Activated CD4-positive, alpha-beta T cell treated with anti-CD3 and anti-CD28 coated beads for 36 hours (primary cell): Measurements from ENCODE around the gene CACNA1B. TPM values are rescaled to one million over a fixed set of nuclear protein-coding genes. Genes with fewer than 3 reads are reported as not detected.

Source experiments
- ATAC-seq: fragments of 200-7000 bp; cut with Tn5 transposase; one replicate; pipeline ENCODE4 v1.10.0; 2021; ENCODE audit warnings: mild to moderate bottlenecking, moderate library complexity
- CTCF ChIA-PET: fragments of 350-600 bp; sonication (Branson Sonifier 250); formaldehyde crosslinking; loops from one replicate; lab custom pipeline; 2021; ENCODE audit warnings: antibody characterized with exemption; lab: Charles Lee
- POLR2A ChIA-PET: fragments of 350-600 bp; sonication (Branson Sonifier 250); formaldehyde crosslinking; loops from one replicate; lab custom pipeline; 2021; ENCODE audit warnings: antibody characterized with exemption, inconsistent platforms; lab: Charles Lee
- DNase-seq: peaks from one replicate; pipeline ENCODE4 v3.0.0-alpha.2; 2020
- H3K27ac Mint-ChIP-seq: one replicate; pipeline ENCODE4 v1.8.0; 2021; ENCODE audit warnings: mixed read lengths
- H3K27me3 Mint-ChIP-seq: one replicate; pipeline ENCODE4 v1.8.0; 2021; ENCODE audit warnings: mixed read lengths
- H3K36me3 Mint-ChIP-seq: one replicate; pipeline ENCODE4 v1.8.0; 2021; ENCODE audit warnings: low read depth, mixed read lengths
- H3K4me1 Mint-ChIP-seq: one replicate; pipeline ENCODE4 v1.8.0; 2021; ENCODE audit warnings: mixed read lengths
- H3K4me3 Mint-ChIP-seq: one replicate; pipeline ENCODE4 v1.8.0; 2021; ENCODE audit warnings: mild to moderate bottlenecking, moderate library complexity, mixed read lengths
- H3K9me3 Mint-ChIP-seq: one replicate; pipeline ENCODE4 v1.8.0; 2021; ENCODE audit warnings: low read depth, mixed read lengths
- intact Hi-C, 2 experiments: fragments of 100-400 bp; cut with DNase I in 1 of 2; cut with micrococcal nuclease in 1 of 2; formaldehyde crosslinking; loops; one replicate each; pipeline versions ENCODE4 v1.14.2 to v1.15.1; 2022 to 2024; cut with DNase I, micrococcal nuclease
- total RNA-seq, 2 experiments: library from RNA; stranded (reverse); gene quantifications; one replicate each; pipeline ENCODE4 v1.2.3, GENCODE V29; 2021

Gene CACNA1B
- total RNA-seq, 2 experiments from 2014 or later: 0.05 to 0.07 TPM

DNA sequence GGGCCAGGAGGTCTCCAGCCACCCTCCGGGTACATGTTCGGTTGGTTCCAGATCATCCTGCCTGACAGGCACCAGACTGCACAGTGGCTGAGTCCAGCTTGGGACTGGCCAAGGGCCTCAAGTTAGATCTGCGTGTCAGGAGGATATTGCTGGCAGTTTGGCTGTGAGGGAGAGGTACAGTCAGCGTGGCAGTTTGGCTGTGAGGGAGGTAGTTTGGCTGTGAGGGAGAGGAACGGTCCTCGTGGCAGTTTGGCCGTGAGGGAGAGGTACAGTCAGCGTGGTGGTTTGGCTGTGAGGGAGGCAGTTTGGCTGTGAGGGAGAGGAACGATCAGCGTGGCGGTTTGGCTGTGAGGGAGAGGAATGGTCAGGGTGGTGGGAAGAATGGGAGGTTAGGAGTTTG is 39.0 kb downstream of the CACNA1B start:
- H3K9me3 Mint-ChIP-seq: no peaks in the 10 kb centered on the region
- H3K27ac Mint-ChIP-seq: no peak overlapping the region
- H3K4me1 Mint-ChIP-seq: no peaks in the 10 kb centered on the region
- H3K36me3 Mint-ChIP-seq: no peaks in the 10 kb centered on the region
- H3K4me3 Mint-ChIP-seq: no peak overlapping the region
- ATAC-seq: no peak
- intact Hi-C loops: no loop called here
- DNase-seq: no peak
- peaks cover 9% of the 10 kb centered on the region for H3K27me3 Mint-ChIP-seq
- CTCF ChIA-PET: no interaction called here
- POLR2A ChIA-PET: no interaction called here

DNA sequence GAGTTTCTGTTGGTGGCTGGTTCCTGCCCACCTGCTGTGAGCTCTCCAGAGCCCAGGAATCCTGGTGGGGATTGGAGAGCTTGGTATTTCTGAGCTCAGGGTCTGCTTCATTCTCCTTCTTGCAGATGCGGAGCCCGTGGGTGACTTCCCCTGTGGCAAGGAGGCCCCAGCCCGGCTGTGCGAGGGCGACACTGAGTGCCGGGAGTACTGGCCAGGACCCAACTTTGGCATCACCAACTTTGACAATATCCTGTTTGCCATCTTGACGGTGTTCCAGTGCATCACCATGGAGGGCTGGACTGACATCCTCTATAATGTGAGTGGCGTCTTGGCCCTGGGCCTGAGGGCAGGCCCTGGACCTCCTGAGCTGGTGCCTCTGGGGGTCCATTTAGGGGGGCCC is 39.5 kb downstream of the CACNA1B start:
- Mint-ChIP-seq H3K27ac (no peak overlapping the region), H3K4me1 (no peaks in the 10 kb centered on the region), H3K36me3 (no peaks in the 10 kb centered on the region), H3K9me3 (no peaks in the 10 kb centered on the region), H3K27me3 (peaks cover 9% of the 10 kb centered on the region), H3K4me3 (no peak overlapping the region)
- no peak for DNase-seq
- CTCF ChIA-PET: no interaction called here
- intact Hi-C loops: no loop called here
- POLR2A ChIA-PET: no interaction called here
- no peak for ATAC-seq

DNA sequence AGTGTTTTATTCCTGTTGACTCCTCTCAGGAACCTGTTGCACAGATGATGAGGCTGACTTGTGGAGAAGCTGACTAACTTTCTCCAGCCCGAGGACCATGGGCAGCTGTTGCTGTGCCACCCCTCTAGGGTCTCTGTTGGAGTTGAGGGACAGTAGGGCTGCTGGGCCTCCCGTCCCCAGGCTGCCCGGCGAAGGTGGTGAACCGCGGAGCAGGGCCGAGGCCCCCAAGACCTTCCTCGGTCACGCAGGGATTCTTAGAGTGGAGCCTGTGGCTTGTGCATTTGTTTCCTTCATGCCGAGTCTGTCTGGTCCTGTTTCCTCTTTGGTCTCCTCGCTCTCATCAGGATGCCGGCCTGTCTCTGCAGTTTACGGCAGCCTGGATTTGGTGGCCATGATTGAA is 40.2 kb downstream of the CACNA1B start:
- Mint-ChIP-seq H3K27me3 (peaks cover 9% of the 10 kb centered on the region), H3K27ac (no peak overlapping the region), H3K36me3 (no peaks in the 10 kb centered on the region), H3K9me3 (no peaks in the 10 kb centered on the region), H3K4me1 (no peaks in the 10 kb centered on the region), H3K4me3 (no peak overlapping the region)
- intact Hi-C loops: no loop called here
- POLR2A ChIA-PET: no interaction called here
- CTCF ChIA-PET: no interaction called here
- DNase-seq (no peak), ATAC-seq (no peak)

DNA sequence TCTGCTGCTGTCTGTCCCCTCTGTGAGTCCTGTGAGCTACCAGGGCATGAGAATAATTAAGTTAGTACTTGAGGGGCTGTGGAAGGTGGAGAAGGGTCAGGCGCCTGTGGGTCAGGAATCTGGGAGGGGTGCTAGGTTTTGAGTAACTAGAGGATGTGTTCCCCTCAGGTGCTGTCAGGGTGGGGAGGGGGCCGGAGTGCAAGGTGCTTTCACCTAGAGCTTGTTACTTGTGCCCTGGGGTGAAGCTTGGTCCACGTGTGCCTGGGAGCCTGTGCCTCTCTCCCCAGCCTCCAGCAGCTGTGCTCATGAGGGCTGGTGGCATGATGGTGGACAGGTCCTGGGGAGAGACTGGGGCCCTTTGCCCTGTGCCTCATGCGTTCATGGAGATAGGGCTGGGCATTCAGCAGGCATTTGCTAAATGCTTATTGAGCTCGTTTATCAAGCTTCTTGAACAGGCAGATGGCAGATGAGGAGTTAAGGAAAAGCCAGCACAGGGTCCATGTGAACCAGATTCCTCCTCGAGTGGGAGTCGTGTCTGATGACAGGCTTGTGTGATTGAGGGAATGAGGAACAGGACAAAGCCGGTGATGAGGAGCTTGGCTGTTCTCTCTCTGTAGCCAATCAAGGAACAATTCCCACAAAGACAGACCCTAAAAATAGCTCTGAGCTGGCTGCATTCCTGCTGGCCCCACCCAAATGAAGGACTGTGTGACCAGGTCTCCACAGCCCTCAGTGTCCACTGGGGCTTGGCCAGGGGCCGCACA is 40.9 kb downstream of the CACNA1B start:
- Mint-ChIP-seq H3K27me3 (peaks cover 9% of the 10 kb centered on the region), H3K27ac (no peak overlapping the region), H3K4me1 (no peaks in the 10 kb centered on the region), H3K9me3 (no peaks in the 10 kb centered on the region), H3K36me3 (no peaks in the 10 kb centered on the region), H3K4me3 (no peak overlapping the region)
- ATAC-seq (no peak), DNase-seq (no peak)
- POLR2A ChIA-PET: no interaction called here
- intact Hi-C loops: no loop called here
- CTCF ChIA-PET: interaction anchor here (0.7 kb wide), 1 partner anchor 65 kb away, joined by 3 read pairs; no protein-coding TSS in a partner anchor

DNA sequence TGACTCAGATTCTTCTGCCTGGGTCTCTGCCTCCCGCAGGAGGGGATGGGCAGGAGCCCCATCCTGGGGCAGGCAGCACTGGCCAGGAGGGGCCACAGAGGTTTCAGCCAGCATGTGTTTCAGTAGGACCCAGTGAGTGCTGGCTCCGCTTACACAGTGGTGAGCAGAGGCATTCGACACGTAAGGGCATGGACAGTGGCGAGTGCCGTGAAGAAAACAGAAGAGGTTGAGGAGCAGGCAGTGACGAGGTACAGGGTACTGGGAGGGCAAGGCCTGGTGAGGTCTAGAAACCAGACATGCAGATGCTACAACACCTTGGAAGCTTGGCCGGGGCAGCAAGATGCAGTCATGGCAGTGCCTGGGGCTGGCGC is 41.5 kb downstream of the CACNA1B start:
- Mint-ChIP-seq H3K4me3 (no peak overlapping the region), H3K27ac (no peak overlapping the region), H3K4me1 (no peaks in the 10 kb centered on the region), H3K27me3 (peaks cover 9% of the 10 kb centered on the region), H3K36me3 (no peaks in the 10 kb centered on the region), H3K9me3 (no peaks in the 10 kb centered on the region)
- ATAC-seq: no peak
- POLR2A ChIA-PET: no interaction called here
- DNase-seq: no peak
- CTCF ChIA-PET: interaction anchor here (0.7 kb wide), 1 partner anchor 65 kb away, joined by 3 read pairs; no protein-coding TSS in a partner anchor
- intact Hi-C loops: no loop called here

DNA sequence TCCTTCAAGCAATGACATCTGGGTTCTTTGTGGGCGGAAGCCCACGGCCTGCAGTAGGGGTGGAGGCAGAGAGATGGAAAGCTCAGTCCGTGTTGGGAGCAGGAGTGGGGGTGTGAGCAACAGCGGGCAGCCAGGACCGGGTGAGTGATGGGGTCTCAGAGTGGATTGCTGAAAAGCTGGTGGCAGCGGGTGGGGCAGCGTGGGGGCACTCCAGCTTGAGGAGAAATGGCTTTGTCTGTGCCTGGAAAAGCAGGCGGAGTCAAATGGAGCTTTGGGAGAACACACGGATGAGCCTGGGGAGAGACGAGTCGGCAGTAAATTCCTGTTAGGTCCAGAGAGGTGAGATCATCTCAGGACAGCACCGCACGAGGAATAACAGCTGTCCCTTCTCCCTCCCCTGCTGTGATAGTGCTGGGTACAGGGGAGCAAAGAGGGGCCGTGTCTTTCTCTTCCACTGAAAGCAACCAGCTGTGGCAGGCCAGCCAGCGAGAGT is 42.1 kb downstream of the CACNA1B start:
- no peak for ATAC-seq
- no peaks in the 10 kb centered on the region for H3K4me1 Mint-ChIP-seq
- no peak overlapping the region for H3K27ac Mint-ChIP-seq
- H3K9me3 Mint-ChIP-seq: no peaks in the 10 kb centered on the region
- intact Hi-C loops: no loop called here
- ChIA-PET POLR2A (no interaction called here), CTCF (interaction anchor here (0.6 kb wide), 1 partner anchor 1727 kb away, joined by 4 read pairs; no protein-coding TSS in a partner anchor)
- no peaks in the 10 kb centered on the region for H3K36me3 Mint-ChIP-seq
- no peak for DNase-seq
- H3K27me3 Mint-ChIP-seq: peaks cover 11% of the 10 kb centered on the region
- H3K4me3 Mint-ChIP-seq: no peak overlapping the region

DNA sequence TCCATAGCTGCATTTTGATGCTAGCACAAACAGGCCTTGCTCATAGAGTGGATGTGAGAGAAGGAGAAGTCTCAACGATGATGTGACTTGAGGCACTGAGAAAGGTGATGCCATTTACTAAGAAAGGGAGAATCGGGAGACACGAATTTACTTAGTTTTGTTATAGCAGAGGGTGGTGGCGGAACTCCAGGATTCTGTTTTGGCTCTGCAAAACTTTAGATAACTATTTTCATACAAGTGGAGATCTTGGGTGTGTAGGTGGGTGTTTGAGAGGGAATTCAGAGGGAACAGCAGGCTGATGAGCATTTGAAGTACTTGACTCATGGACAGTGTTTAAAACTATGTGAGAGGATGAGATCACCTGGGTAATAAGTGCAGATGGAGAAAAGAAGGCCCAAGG is 43.2 kb downstream of the CACNA1B start:
- POLR2A ChIA-PET: no interaction called here
- Mint-ChIP-seq H3K4me3 (no peak overlapping the region), H3K27me3 (peaks cover 8% of the 10 kb centered on the region), H3K36me3 (no peaks in the 10 kb centered on the region), H3K9me3 (no peaks in the 10 kb centered on the region), H3K4me1 (no peaks in the 10 kb centered on the region), H3K27ac (no peak overlapping the region)
- ATAC-seq: no peak
- intact Hi-C loops: no loop called here
- DNase-seq: no peak
- CTCF ChIA-PET: no interaction called here

DNA sequence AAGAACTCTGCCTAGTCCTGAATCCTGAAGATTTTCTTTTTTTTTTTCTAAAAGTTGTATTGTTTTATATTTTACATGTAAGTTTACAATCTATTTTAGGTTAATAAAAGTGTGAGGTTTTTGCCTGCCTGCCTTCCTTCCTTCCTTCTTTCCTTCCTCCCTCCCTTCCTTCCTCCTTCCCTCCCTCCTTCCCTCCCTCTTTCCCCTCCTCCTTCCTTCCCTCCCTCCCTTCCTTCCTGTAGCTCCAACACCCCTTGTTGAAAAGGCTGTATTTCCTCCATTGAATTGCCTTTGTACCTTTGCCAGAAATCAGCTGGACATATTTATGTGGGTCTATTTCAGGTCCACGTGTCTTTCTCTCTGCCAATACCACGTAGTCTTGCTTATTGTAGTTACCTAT is 46.6 kb downstream of the CACNA1B start:
- CTCF ChIA-PET: no interaction called here
- intact Hi-C loops: no loop called here
- no peak overlapping the region for H3K27ac Mint-ChIP-seq
- no peaks in the 10 kb centered on the region for H3K4me1 Mint-ChIP-seq
- H3K4me3 Mint-ChIP-seq: no peak overlapping the region
- POLR2A ChIA-PET: interaction anchor here (0.6 kb wide), 1 partner anchor 27 kb away, joined by 3 read pairs; no protein-coding TSS in a partner anchor
- H3K36me3 Mint-ChIP-seq: no peaks in the 10 kb centered on the region
- ATAC-seq (no peak), DNase-seq (no peak)
- H3K9me3 Mint-ChIP-seq: peaks cover 6% of the 10 kb centered on the region
- H3K27me3 Mint-ChIP-seq: peaks cover 10% of the 10 kb centered on the region

DNA sequence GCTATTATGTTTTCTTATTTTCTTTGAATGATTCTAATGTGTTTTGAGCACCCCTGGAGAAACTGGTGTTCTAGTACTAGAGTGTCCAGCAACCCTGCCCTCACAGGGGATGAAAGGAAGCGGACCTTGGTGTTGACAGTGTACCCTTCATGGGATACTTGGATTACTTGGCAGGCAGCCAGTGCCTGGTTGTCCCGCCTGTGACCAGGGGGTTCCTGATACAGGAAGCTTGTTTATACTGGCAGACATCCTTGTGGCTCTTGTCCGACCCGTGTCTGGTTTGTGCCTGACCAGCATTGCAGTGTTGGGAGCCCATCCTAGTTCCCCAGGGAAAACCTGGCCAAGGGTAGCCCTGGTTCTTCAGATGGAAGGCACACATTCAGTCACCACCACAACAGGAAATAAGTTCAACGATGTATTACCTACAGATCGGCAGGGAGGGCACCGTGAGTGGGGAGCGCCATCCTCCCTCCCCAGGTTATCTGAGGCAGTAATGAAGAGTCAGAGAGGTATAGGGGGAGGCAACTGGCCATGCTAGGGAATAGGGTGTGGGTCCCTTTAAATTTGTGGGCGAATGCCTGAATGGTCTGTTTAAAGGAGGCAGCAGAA is 47.3 kb downstream of the CACNA1B start:
- ATAC-seq (no peak), DNase-seq (no peak)
- Mint-ChIP-seq H3K36me3 (no peaks in the 10 kb centered on the region), H3K4me1 (no peaks in the 10 kb centered on the region), H3K4me3 (no peak overlapping the region), H3K27me3 (peaks cover 9% of the 10 kb centered on the region), H3K9me3 (peaks cover 6% of the 10 kb centered on the region), H3K27ac (no peak overlapping the region)
- intact Hi-C loops: no loop called here
- CTCF ChIA-PET: no interaction called here
- POLR2A ChIA-PET: no interaction called here

DNA sequence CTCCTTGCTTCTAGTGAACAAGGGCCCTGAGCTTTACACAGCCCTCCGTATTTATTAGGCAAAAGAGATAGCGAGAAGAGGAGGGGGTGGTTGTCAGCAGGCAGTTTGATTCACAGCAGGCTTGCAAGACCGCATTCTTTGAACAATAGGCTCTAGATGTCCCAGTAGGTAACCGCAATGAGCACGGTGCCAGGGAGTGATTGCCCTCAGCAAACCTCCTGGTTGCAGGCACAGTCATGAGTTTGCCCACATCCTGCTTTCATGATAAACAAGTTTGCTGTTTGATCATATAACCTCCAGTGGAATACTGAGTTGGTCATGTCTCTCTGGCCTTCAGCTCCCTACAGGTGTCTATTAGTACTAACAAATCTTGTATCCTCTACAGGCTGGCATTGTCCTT is 66.1 kb downstream of the CACNA1B start:
- peaks cover 13% of the 10 kb centered on the region for H3K9me3 Mint-ChIP-seq
- POLR2A ChIA-PET: no interaction called here

DNA sequence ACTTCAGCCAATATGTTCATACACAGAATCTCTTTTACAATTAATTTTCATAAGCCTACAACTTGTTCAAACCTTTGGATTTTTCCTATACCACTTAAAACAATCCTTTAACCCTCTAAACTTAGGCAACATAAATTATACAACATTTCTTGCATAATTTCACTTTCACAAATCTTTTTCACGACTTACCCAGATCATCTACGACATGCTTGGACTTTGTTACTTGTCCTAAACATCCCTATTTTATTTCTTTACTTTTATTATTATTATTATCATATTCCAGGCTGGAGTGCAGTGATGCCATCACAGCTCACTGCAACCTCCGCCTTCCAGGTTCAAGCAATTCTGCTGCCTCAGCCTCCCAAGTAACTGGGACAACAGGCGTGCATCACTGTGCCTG is 68.0 kb downstream of the CACNA1B start:
- DNase-seq (no peak), ATAC-seq (no peak)
- no peaks in the 10 kb centered on the region for H3K36me3 Mint-ChIP-seq
- H3K4me1 Mint-ChIP-seq: no peaks in the 10 kb centered on the region
- intact Hi-C loops: no loop called here
- ChIA-PET POLR2A (no interaction called here), CTCF (no interaction called here)
- H3K27ac Mint-ChIP-seq: no peak overlapping the region
- H3K4me3 Mint-ChIP-seq: no peak overlapping the region
- H3K27me3 Mint-ChIP-seq: peaks cover 1% of the 10 kb centered on the region
- H3K9me3 Mint-ChIP-seq: peaks cover 13% of the 10 kb centered on the region

More for the DNA sequence above, 66.1 kb downstream of the CACNA1B start:
- intact Hi-C loops: no loop called here
- Mint-ChIP-seq H3K36me3 (no peaks in the 10 kb centered on the region), H3K27me3 (peaks cover 3% of the 10 kb centered on the region), H3K4me1 (no peaks in the 10 kb centered on the region), H3K27ac (no peak overlapping the region), H3K4me3 (no peak overlapping the region)
- CTCF ChIA-PET: no interaction called here
- no peak for DNase-seq
- ATAC-seq: no peak

DNA sequence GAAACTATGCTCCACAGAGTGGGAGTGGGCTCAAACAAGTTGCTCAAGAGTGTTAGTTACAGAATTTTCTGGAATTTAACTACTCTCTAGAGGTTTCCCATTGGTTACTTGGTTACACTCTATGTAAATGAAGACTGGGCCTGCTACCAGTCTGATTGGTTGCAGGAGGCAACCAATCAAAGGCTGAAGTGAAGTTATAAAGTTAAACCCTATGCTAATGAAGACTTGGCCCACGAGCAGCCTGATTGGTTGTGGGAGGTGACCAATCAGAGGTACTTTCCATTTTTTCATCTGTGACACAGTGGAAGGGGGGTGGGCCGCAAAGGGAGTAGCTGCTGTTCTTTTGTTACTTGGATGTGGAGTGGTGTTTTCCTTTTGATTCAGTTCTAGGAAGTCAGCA is 69.4 kb downstream of the CACNA1B start:
- no peaks in the 10 kb centered on the region for H3K27me3 Mint-ChIP-seq
- ChIA-PET CTCF (interaction anchor here (0.6 kb wide), 1 partner anchor 66 kb away, joined by 5 read pairs; no protein-coding TSS in a partner anchor), POLR2A (no interaction called here)
- ATAC-seq (no peak), DNase-seq (no peak)
- intact Hi-C loops: no loop called here
- no peak overlapping the region for H3K27ac Mint-ChIP-seq
- H3K9me3 Mint-ChIP-seq: peaks cover 13% of the 10 kb centered on the region
- no peaks in the 10 kb centered on the region for H3K4me1 Mint-ChIP-seq
- H3K36me3 Mint-ChIP-seq: no peaks in the 10 kb centered on the region
- H3K4me3 Mint-ChIP-seq: no peak overlapping the region
